Neural progenitor cell (in vitro differentiated cells): ENCODE data around the gene NRAS. TPM values are rescaled to one million over a fixed set of nuclear protein-coding genes. Genes with fewer than 3 reads are reported as not detected.

ENCODE experiments used
- DNase-seq: peaks from one replicate; pipeline ENCODE4 v3.0.0-alpha.2; 2016; ENCODE audit warnings: low spot score
- H2AFZ ChIP-seq: fragments of 200-600 bp; sonication (generic); replicated peaks from 2 replicates; pipeline ENCODE4 v1.6.1; 2016; ENCODE audit warnings: antibody characterized with exemption
- H3F3A ChIP-seq: fragments of 200-600 bp; sonication (generic); 2 replicates; pipeline ENCODE4 v1.6.1; 2016; ENCODE audit warnings: antibody characterized with exemption, low read depth
- H3K27ac ChIP-seq: fragments of 200-600 bp; sonication (generic); 2 replicates; pipeline ENCODE4 v1.5.1; 2016; ENCODE audit warnings: mild to moderate bottlenecking
- H3K27me3 ChIP-seq: fragments of 200-600 bp; sonication (generic); 2 replicates; pipeline ENCODE4 v1.6.1; 2016; ENCODE audit warnings: mild to moderate bottlenecking, moderate library complexity
- H3K36me3 ChIP-seq: fragments of 200-600 bp; sonication (generic); 2 replicates; pipeline ENCODE4 v1.5.1; 2016
- H3K4me1 ChIP-seq: fragments of 200-600 bp; sonication (generic); 2 replicates; pipeline ENCODE4 v1.6.1; 2016; ENCODE audit warnings: mixed run types
- H3K4me2 ChIP-seq: fragments of 200-600 bp; sonication (generic); 2 replicates; pipeline ENCODE4 v1.6.1; 2016
- H3K4me3 ChIP-seq: fragments of 200-600 bp; sonication (generic); 2 replicates; pipeline ENCODE4 v1.5.1; 2016
- H3K79me2 ChIP-seq: fragments of 200-600 bp; sonication (generic); 2 replicates; pipeline ENCODE4 v1.6.1; 2016; ENCODE audit warnings: low read depth
- H3K9ac ChIP-seq: fragments of 200-600 bp; sonication (generic); 2 replicates; pipeline ENCODE4 v1.6.1; 2016
- H3K9me3 ChIP-seq: fragments of 200-600 bp; sonication (generic); 2 replicates; pipeline ENCODE4 v1.5.1; 2016; ENCODE audit warnings: low read depth
- H4K20me1 ChIP-seq: fragments of 200-600 bp; sonication (generic); 2 replicates; pipeline ENCODE4 v1.6.1; 2016; ENCODE audit warnings: low read depth
- H3K27ac Mint-ChIP-seq: 3 replicates; pipeline ENCODE4 v1.8.0; 2021; ENCODE audit warnings: mixed read lengths
- H3K27me3 Mint-ChIP-seq: 2 replicates; pipeline ENCODE4 v1.8.0; 2022; ENCODE audit warnings: low read depth, mild to moderate bottlenecking, inconsistent platforms, moderate library complexity, mixed read lengths; ENCODE audit not compliant: insufficient read depth
- H3K36me3 Mint-ChIP-seq: 3 replicates; pipeline ENCODE4 v1.8.0; 2021; ENCODE audit warnings: mixed read lengths
- H3K4me1 Mint-ChIP-seq: 3 replicates; pipeline ENCODE4 v1.8.0; 2021; ENCODE audit warnings: mixed read lengths
- H3K4me3 Mint-ChIP-seq: 3 replicates; pipeline ENCODE4 v1.8.0; 2021; ENCODE audit warnings: mild to moderate bottlenecking, moderate library complexity, mixed read lengths
- H3K9me3 Mint-ChIP-seq: 3 replicates; pipeline ENCODE4 v1.8.0; 2020; ENCODE audit warnings: mixed read lengths
- EZH2 ChIP-seq: fragments of 200-600 bp; sonication (generic); IDR thresholded peaks from 2 replicates; pipeline ENCODE4 v1.6.1; 2017; ENCODE audit warnings: antibody characterized with exemption, mild to moderate bottlenecking, moderate library complexity
- EZH2phosphoT487 ChIP-seq: fragments of 200-600 bp; sonication (generic); IDR thresholded peaks from 2 replicates; pipeline ENCODE4 v1.6.1; 2017; ENCODE audit warnings: antibody characterized with exemption
- total RNA-seq: library from RNA; depleted of rRNA; stranded (reverse); fragments of >200 nt; gene quantifications from 2 replicates; pipeline ENCODE4 v1.2.3, GENCODE V29; 2015; ENCODE audit warnings: low replicate concordance
- TF ChIP-seq, protein P1 (sequence below): fragments of 200-600 bp; sonication (generic); IDR thresholded peaks from 2 replicates; pipeline ENCODE4 v1.5.1; 2017; ENCODE audit warnings: antibody characterized with exemption, mild to moderate bottlenecking

NRAS gene
- total RNA-seq, 1 donor from 2014 or later: 169 TPM

DNA sequence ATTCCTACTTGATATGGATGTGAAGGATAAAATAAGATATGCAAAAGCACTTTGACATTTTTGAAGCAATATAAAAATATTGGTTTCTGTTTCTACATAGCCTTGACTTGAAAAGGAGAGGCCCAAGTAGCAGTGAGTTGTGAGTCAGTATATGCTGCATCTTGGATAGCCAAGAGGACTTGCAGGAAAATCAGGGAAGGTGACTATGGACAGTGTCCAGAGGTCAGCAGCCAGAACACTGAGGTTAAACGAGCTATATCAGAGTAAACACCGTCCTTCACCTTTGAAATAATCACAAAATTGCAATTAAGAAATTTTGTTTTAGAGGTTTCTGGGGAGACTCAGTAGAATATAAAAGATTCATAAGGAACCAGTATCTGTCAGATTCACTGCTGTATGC, 14.6 kb downstream of the NRAS start:
- H3K27me3 Mint-ChIP-seq: peaks cover 2% of the 10 kb centered on the region
- H3K36me3 ChIP-seq: no peaks in the 10 kb centered on the region
- H3K4me3 ChIP-seq: no peak overlapping the region
- H3K4me2 ChIP-seq: no peak overlapping the region
- H4K20me1 ChIP-seq: no peaks in the 10 kb centered on the region
- no peak overlapping the region for H3K9ac ChIP-seq
- no peaks in the 10 kb centered on the region for H3K9me3 Mint-ChIP-seq
- H3K27ac ChIP-seq: no peak overlapping the region
- H3K4me3 Mint-ChIP-seq: no peak overlapping the region
- H3K27ac Mint-ChIP-seq: no peak overlapping the region
- no peaks in the 10 kb centered on the region for H3K9me3 ChIP-seq
- peaks cover 13% of the 10 kb centered on the region for H3K27me3 ChIP-seq
- TF ChIP-seq EZH2phosphoT487 (no peak), EZH2 (no peak)
- TF ChIP-seq, protein P1, sequence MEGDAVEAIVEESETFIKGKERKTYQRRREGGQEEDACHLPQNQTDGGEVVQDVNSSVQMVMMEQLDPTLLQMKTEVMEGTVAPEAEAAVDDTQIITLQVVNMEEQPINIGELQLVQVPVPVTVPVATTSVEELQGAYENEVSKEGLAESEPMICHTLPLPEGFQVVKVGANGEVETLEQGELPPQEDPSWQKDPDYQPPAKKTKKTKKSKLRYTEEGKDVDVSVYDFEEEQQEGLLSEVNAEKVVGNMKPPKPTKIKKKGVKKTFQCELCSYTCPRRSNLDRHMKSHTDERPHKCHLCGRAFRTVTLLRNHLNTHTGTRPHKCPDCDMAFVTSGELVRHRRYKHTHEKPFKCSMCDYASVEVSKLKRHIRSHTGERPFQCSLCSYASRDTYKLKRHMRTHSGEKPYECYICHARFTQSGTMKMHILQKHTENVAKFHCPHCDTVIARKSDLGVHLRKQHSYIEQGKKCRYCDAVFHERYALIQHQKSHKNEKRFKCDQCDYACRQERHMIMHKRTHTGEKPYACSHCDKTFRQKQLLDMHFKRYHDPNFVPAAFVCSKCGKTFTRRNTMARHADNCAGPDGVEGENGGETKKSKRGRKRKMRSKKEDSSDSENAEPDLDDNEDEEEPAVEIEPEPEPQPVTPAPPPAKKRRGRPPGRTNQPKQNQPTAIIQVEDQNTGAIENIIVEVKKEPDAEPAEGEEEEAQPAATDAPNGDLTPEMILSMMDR: no peak
- peaks cover 9% of the 10 kb centered on the region for H3F3A ChIP-seq
- no peaks in the 10 kb centered on the region for H3K79me2 ChIP-seq
- no peak for DNase-seq
- no peaks in the 10 kb centered on the region for H3K4me1 Mint-ChIP-seq
- no peak overlapping the region for H2AFZ ChIP-seq
- peaks cover 3% of the 10 kb centered on the region for H3K36me3 Mint-ChIP-seq
- no peaks in the 10 kb centered on the region for H3K4me1 ChIP-seq

DNA sequence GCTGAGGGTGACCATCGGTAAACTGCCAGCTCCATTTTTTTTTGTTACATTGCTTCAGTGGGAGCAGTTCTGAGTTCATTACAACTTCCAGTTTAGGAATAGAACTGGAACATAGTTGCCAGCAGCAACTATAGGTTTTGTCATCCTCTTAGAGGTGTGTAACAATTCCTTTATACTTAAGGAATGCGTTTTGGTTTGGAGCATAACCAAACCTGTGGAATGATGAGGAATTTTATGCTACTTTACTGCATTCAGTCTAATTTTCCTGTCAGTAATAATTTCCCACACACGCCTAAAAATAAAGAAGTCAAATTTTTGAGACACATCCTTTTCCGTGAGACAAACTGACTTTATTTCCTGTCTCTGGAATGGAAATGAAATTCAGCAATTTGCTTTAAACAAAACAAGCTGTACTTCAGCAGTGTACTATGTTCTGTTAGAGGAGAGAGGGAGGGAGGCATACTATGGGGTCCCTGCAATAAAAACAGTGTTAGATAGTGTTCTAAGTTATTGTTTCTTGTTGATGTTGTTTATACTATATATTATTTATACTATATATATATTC, 16.5 kb downstream of the NRAS start:
- H3K27me3 ChIP-seq: peaks cover 13% of the 10 kb centered on the region
- Mint-ChIP-seq H3K27ac (no peak overlapping the region), H3K4me1 (no peaks in the 10 kb centered on the region), H3K9me3 (no peaks in the 10 kb centered on the region), H3K4me3 (no peak overlapping the region), H3K36me3 (no peaks in the 10 kb centered on the region), H3K27me3 (peaks cover 2% of the 10 kb centered on the region)
- H3K27ac ChIP-seq: no peak overlapping the region
- H3K9me3 ChIP-seq: no peaks in the 10 kb centered on the region
- no peak overlapping the region for H3K4me2 ChIP-seq
- no peak for DNase-seq
- peaks cover 9% of the 10 kb centered on the region for H3F3A ChIP-seq
- H3K4me3 ChIP-seq: no peak overlapping the region
- H3K9ac ChIP-seq: no peak overlapping the region
- H4K20me1 ChIP-seq: no peaks in the 10 kb centered on the region
- H2AFZ ChIP-seq: no peak overlapping the region
- no peaks in the 10 kb centered on the region for H3K36me3 ChIP-seq
- TF ChIP-seq EZH2phosphoT487 (no peak), EZH2 (no peak)
- TF ChIP-seq, protein P1: no peak
- H3K79me2 ChIP-seq: no peaks in the 10 kb centered on the region
- no peaks in the 10 kb centered on the region for H3K4me1 ChIP-seq

DNA sequence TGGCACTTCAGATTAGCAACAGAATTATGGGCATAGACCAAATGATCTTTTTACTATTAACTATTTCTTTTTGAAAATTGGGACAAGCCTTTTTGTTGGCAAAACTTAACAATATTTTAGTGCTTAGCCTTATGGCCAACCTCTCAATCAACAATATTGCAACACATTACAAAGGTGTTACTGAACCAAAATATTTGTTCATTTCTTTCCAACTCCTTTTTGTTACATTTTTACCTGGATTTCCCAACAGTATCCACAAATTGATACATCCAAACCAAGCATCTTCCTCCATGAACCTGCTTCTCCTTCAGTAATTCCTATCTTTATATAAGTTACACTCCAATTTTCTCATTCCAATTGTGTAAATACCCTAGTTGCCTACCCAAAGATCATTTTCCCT, 19.8 kb downstream of the NRAS start:
- TF ChIP-seq EZH2 (no peak), EZH2phosphoT487 (no peak)
- TF ChIP-seq, protein P1: no peak
- no peak overlapping the region for H3K4me3 ChIP-seq
- no peaks in the 10 kb centered on the region for H4K20me1 ChIP-seq
- no peak for DNase-seq
- Mint-ChIP-seq H3K4me1 (no peaks in the 10 kb centered on the region), H3K36me3 (no peaks in the 10 kb centered on the region), H3K9me3 (no peaks in the 10 kb centered on the region), H3K27me3 (peaks cover 2% of the 10 kb centered on the region), H3K27ac (no peak overlapping the region), H3K4me3 (no peak overlapping the region)
- no peaks in the 10 kb centered on the region for H3K4me1 ChIP-seq
- H3K4me2 ChIP-seq: no peak overlapping the region
- H3K27ac ChIP-seq: no peak overlapping the region
- no peak overlapping the region for H3K9ac ChIP-seq
- no peaks in the 10 kb centered on the region for H3K9me3 ChIP-seq
- H3K27me3 ChIP-seq: peaks cover 13% of the 10 kb centered on the region
- H3F3A ChIP-seq: no peaks in the 10 kb centered on the region
- H3K36me3 ChIP-seq: no peaks in the 10 kb centered on the region
- no peak overlapping the region for H2AFZ ChIP-seq
- H3K79me2 ChIP-seq: no peaks in the 10 kb centered on the region
